HG02870 (cell line): ENCODE results near the gene RAB6A.
"Not testable (repeated sequence)": the region's sequence is repeated elsewhere in the genome, so short reads cannot be mapped to it uniquely, and the experiment has no call there.

Experiments used
- ATAC-seq: cut with Tn5 transposase; IDR thresholded peaks from one replicate; pipeline ENCODE4 v1.9.1; 2021; ENCODE audit warnings: mild to moderate bottlenecking, moderate library complexity; ENCODE audit not compliant: unreplicated experiment

RAB6A gene

DNA sequence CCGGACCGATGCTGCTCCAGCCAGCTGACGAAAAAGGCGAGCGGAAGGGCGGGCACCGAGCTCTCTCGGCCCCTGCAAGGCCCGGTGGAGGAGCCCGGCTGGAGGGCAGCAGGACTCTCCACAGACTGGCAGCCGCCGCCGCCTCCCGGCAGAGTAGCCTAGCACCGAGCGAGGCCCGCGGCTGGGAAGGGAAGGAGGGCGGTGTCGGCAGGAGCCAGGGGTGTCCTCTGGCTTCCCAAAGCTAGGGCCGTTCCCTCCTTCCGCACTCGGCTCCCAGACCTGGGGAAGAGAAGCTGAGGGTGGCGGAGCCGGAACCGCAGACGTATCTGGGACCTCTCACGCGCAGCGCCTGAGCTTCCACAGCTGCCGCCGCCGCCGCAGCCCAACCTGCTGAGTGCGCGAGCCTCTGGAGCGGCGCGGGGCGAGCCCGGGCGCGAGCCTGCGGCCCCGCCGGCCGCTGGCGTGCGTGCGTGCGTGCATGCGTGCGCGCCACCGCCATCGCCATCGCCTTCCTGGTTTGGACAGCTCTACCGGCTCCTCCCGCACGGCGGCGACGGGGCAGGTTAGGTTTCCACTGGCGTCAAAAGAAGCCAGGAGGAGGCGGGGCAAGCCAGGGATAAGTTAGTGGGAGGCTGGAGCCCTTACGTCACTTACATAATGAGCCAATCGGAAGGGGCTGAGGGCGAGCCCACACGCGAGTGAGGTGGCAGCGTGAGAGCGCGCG, at the start of gene RAB6A:
TSS of gene RAB6A (minus strand) at position 396 of the 724 bp plus-strand sequence. CDS start 439 bp downstream, outside the sequence.
- peak; percentile 91 for ATAC-seq

DNA sequence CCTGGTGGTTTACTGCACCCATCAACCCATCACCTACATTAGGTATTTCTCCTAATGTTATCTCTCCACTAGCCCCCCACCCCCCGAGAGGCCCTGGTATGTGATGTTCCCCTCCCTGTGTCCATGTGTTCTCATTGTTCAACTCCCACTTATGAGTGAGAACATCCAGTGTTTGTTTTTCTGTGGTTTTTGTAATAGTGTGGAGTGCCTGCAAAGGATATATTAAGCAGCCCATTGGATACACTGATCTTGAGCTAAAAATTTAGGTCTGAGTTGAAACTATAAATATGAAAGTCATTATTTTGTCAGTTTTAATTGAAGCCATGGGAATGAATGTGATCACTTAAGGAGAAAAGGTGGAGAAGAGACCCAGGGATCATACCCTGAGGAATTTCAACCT, 49.8 kb upstream of the RAB6A start:
- ATAC-seq: no peak

DNA sequence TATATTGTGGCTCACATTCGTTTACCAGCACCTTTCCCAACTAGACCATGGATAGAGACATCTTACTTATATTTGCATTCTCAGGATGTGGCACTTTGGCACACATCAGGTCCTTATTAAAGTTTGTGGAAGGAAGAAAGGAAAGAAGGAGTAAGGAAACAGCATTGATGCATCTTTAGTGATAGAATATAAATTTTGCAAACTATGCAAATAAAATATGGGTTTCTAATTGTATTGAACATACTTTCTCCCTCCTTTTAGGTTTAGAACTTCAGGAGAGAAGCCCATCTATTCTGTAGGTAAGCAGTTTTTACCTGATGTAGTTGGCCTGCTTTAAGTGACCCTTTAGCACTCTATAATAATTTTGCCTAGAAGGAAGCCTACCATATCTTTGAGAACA, 47.2 kb upstream of the RAB6A start:
- ATAC-seq: no peak

DNA sequence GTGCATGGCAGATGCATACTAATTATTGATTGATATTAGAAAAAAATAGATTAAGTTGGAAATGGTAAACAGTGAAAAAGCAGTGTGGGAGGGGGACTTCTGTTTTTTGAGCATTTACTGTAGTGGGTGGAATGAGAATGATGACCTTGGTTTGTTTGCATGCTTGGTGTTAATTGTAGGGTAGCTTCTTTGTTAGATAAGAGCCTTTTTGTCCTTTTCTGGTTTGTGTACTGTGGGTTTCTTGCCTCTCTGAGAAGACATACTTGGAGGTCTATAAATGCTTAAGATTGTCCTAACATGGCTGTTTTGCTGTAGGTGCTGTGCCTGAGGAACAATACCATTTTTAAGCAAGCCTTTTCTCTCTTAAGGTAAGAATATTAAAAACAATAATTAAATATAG, 43.8 kb upstream of the RAB6A start:
- ATAC-seq: no peak

DNA sequence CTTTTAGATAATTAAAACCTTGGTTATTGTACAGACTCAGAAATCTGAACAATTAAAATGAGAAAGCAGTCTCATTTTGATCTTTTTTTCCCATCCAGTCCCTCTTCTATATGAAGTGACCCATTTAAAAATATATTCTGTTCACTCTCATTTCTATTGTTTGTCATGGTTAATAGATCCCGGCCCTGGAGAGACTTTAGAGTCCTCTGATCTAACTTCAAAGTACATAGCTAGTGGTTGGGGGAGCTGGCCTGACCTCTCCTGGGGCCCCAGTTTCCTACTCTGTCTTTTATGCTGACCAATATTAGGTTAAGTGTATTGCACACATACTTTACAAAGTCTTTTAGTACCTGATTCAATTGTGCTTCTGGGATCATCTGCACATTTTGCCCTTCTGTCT, 40.3 kb upstream of the RAB6A start:
- ATAC-seq: no peak

DNA sequence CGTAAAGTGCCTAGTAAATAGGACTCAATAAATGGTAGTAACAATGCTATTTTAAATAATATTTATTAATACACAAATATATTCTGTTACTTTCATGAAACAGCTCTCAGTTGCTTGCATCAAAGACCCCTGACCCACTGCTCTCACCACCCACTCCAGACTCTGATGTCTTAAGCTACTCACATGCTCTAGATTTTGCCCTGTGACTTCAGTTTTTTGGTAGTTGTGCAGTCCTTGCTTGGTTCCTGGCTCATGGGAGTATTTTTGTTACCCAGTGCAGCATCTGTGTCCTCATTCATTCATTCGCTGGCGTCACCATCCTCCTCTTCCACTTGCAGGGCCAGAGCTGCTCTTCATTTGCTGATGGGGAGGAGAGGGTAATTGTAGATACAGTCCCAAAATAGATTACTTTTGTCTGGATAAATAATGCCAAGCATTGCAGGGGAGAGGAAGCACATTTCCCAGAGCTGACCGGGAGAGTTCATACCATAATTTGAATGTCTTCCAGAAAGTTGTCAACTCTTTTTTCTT, 39.5 kb upstream of the RAB6A start:
- ATAC-seq: no peak

DNA sequence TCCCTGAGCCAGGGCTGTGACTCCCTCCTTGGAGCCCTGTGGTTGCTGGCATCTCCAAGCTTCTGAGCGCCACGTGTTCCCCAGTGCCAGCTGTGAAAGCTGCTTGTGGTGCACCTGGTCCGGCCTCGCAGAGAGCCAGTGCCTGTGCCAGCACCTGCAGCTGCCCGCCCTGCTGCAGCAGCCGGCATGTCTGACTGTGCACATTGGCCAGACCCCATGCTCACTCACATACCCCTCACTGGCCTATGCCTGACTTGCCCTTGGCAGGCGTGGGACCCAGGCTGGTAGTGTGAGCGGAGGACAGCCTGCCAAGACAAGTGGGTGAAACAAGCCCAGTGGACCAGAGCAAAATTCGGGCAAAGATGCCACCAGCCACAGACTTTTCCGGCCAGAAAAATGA, 36.6 kb upstream of the RAB6A start:
- no peak for ATAC-seq

DNA sequence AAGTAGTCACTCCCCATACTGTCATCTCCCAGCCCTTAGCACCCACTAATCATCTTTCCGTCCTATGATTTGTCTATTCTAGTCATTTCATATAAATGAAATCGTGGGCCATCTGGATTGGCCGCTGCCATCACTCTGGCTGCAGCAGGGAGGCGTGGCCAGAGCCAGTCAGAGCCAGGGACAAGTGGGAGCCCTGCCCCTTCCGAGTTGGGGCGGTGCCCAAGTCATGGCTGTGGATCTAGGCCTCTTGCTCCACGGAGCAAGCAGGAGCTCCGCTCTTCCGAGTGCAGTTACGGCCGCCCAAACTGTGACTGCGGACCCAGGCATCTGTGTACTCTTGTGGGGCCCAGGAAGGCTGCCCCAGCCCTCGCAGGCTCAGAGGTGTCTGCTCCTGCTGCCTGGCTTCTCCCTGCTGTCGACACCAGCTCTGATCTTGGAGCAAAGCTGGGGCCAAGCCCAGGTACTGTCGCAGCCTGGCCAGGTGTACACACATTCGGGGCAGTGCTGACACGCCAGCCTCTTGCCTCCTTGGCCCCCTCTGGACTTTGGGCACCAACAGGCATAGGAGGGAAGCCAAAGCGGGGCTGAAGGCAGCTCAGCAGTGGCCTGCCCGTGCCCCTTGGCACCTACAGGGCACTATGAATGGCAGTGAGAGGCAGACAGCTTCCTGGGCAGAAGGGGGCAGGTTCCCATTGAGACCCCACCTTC, 35.2 kb upstream of the RAB6A start:
- no peak for ATAC-seq

DNA sequence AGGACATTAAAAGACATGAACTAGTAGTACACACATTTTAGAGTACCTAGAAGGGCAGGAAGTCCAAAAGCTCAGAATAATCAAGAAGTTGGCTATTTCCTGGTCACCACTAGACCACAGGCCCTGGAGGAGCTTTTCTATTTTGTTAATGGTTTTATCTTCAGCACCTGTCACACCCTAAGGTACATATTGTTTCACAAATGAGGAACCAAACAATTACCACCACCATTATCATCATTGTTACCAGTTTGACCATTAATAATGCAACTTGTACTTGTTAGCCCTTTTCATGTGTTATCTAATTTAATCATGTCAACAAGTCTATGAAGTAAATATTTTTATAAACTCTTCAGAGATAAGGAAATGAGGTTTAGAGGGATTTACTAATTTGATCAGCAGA, 31.7 kb upstream of the RAB6A start:
- no peak for ATAC-seq

DNA sequence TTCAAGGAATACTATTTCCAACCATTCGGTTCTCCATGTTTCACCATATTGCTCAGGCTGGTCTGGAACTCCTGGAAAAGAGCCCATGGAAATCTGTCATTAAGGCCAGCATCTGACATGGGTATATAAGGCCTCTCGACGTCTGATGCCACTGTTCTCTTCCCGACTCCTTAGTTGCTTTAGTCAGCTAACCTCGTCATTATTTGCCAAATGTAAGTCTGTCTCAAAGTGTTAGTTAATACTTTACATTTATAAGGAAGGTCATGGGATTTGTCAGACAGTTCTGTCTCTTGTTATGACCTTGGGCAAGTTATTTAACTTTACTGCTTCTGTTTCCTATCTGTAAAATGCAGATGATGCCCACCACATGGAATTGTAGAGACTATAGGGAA, 28.4 kb upstream of the RAB6A start:
- ATAC-seq: no peak

DNA sequence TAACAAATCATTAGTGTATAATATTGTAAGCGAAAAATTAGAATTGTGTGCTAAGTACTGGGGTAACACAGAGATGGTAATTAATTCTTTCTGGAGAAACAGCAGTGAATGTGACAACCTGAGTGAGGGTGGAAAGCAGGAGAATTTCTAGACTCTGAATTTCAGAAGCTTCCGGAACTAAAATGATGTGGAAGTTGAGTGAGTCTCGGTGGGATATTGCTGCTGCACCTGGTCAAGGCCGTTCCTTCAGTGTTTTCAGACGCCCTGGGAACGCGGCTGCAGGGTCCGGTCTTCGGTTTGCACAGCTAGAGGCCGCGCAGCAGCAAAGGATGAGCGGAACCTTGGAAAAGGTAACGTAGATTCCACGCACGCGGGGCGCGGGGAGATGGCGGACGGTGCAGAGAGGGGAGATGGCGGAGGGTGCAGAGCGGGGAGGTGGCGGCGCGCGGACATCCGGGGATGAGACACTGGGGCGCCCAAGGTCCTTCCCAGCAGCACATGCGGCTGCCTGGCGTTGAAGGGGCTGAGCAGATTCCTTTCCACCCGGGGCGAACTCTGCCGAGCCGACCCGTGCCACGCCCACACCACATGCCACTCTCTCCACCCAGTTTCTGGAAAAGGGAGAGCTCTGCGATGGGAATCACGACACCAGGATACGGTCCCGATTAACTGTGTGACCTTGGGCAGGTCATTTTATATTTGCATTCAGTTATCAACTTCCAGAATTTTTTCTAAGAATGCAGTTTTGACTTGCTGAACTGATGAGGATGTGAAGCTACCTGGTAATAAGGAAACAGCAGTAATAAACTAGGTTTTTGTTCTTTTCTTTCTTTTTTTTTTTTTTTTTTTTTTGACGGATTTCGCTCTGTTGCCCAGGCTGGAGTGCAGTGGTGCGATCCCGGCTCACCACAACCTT, 27.0 kb upstream of the RAB6A start, which contains the start of gene MRPL48:
TSS of gene MRPL48 (plus strand) at position 232 of the 916 bp plus-strand sequence. CDS start at position 330, 98 bp downstream.
- ATAC-seq: peak; percentile 90

DNA sequence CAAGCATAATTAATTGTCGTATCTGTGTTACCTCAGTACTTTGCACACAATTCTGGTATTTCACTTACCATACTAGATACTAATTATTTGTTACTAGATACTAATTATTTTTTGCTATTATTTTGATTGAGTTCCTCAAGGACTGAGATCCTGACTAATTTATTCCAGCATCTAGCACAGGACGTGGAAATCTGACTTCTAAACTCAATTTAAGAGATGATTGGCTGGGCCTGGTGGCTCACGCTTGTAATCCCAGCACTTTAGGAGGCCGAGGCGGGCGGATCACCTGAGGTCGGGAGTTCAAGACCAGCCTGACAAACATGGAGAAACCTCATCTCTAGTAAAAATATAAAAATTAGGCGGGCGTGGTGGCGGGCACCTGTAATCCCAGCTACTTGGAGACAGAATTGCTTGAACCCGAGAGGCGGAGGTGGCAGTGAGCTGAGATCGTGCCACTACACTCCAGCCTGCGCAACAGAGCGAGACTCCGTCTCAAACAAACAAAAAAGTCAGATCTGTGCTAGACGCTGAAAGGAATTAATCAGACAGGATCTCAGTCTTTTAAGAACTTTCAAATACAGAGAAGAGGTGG, 26.3 kb upstream of the RAB6A start:
- ATAC-seq: no peak

DNA sequence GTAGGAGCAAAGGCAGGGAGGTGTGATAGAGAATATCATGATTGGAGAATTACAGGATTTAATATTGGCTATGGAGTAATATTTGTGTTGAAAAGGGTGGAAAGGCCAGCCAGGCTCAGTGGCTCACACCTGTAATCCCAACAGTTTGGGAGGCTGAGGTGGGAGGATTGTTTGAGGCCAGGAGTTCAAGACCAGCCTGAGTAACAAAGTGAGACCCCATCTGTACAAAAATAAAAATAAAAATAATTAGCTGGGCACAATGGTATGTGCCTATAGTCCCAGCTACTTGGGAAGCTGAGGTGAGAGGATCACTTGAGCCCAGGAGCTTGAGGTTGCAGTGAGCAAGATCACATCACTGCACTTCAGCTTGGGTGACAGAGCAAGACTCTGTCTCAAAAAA, 24.6 kb upstream of the RAB6A start:
- not testable (repeated sequence) for ATAC-seq

DNA sequence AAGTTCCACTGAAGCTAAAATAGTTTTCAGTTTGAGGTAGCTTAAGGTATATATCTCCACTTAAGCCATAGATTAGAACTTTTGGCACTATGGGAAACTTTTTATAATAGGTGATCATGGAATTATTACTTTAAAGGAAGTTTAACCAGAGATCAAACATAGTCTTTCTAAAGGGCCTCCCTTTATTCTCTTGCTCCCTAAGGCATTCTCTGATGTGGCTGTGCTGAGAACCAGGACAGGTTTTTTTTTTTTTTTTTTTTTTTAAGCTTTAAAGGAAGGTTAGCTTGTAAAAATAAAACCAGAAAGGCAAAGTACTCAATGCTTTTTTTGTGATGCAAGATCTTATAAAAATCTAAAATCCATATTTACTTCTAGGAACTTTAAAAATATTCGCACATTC, 23.9 kb upstream of the RAB6A start:
- no peak for ATAC-seq

DNA sequence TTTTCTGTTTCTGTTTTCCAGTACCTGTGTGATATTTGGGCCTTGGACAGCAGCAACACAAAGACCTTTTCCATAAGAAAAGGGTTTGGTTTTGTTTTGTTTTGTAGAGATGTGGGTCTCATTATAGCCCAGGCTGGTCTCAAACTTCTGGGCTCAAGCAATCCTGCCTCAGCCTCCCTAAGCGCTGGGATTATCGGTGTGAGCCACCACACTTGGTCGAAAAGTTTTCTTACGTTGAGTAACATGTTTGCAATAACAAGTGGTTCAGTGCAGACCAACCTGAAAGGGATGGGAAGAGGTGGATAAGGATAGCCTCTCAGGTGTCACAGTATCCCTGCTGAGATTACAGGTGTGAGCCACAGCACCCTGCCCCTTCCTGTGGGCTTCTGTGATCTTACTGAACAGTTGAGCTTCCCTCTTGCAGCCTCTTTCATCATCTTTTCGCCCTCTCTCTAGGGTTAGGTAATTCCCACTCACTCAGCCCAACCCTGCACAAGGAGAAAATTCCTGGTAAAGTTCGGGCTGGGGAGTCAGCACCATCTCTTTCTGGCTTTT, 23.3 kb upstream of the RAB6A start:
- no peak for ATAC-seq

DNA sequence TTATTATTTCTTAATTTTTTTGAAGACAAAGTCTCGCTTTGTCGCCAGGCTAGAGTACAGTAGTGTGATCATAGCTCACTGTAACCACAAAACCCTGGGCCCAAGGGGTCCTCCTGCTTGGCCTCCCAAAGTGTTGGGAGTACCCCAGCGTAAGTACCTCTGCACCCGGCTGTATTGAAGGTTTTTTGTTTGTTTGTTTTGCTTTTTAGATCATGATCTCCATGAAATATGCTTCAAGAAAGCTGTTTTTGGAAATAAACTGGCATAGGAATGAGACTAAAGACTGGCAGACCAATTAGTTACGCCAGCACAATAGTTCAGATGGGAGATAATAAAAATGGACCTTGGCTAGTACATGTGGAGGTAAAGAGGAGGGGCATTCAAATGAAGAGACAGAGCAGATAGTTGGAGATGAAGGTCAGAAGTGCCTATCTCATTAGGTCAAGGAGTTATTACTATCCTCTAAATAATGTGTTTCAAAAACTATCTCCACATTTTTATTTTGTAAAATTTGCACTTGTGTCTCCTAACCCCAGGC, 22.7 kb upstream of the RAB6A start:
- no peak for ATAC-seq

DNA sequence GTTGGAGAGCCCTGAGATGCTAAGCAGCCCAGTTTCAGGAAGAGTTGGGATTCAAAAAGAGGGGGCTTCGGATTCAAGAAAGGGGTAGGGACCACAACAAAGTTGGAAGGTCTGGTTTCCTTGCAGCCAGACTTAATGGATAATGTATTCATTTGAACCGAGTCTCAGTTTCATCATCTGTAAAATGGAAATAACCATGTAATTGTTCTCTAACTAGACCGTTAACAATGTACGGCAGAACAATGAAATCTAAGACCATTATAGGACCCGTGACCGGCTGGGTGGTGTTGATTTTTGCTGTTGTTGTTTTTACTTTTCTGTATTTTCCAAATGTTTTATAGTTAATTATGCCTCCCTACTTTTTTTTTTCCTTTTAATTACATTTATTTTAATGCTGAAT, 20.4 kb upstream of the RAB6A start:
- no peak for ATAC-seq

DNA sequence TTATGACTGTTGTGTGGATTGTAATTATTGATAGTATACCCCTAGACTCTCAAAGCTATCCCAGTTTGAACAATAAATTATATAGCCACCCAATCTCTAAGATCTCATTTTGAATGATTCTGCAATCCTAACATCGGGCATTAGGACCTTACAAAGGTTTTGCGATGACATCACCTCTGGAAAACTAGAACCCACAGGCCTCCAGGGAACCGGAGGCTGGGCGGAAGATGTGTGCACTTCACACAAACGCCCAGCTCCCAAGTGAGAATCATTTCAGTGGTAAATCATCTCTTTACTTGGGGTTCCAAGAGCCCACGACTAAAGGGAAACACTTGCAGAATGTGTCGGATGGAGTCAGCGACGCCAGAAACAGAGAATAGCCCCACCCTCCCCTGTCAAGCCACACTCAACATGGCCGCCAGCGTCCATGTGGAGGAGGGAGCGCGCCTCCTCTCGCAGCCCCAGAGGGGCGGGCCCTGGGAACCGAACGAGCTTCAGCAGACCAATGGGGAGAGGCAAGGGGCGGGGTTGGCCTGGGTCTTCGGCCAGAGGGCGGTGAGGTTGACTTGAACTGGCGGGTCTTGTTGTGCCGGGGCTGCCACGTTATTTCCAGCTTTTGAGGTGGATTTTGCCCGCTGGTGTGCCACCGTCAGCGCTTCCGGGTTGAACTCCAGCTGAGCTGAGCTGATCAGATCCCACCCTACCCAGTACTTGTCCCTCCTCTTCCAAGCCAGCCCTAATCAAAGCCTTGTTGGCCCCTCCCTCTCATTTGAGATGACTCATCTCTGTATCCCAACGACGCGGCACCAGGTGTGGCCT, 18.4 kb upstream of the RAB6A start:
- ATAC-seq: peak; percentile 98

DNA sequence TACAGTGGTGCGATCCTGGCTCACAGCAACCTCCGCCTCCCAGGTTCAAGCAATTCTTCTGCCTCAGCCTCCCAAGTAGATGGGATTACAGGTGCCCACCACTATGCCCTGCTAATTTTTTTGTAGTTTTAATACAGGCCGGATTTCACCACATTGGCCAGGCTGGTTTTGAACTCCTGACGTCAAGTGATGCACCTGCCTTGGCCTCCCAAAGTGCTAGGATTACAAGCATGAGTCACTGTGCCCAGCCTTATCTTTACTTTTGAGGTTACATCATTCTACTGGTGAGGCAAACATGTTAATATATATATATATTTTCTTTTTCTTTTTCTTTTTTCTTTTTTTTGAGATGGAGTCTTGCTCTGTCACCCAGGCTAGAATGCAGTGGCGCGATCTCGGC, 9.9 kb upstream of the RAB6A start:
- not testable (repeated sequence) for ATAC-seq
